DOHH2 (cell line): ENCODE results near the gene KHDRBS2.

Experiments used
- H3F3A ChIP-seq: fragments of 200-600 bp; sonication (generic), shearing (Covaris generic); 2 replicates; pipeline ENCODE4 v1.6.0; 2016; ENCODE audit warnings: antibody characterized with exemption, mild to moderate bottlenecking; ENCODE audit not compliant: control insufficient read depth, insufficient read depth
- H3K27ac ChIP-seq: fragments of 200-600 bp; sonication (generic); 2 replicates; pipeline ENCODE4 v1.5.1; 2014; ENCODE audit warnings: low read depth, mild to moderate bottlenecking, low read length, moderate library complexity
- H3K27me3 ChIP-seq: fragments of 200-600 bp; sonication (generic); 2 replicates; pipeline ENCODE4 v1.6.1; 2014; ENCODE audit warnings: mild to moderate bottlenecking, low read length, mixed read lengths; ENCODE audit not compliant: control insufficient read depth
- H3K36me3 ChIP-seq: fragments of 200-600 bp; sonication (generic); 2 replicates; pipeline ENCODE4 v1.6.1; 2014; ENCODE audit warnings: mild to moderate bottlenecking, low read length, moderate library complexity, mixed read lengths; ENCODE audit not compliant: control insufficient read depth
- H3K4me1 ChIP-seq: fragments of 200-600 bp; sonication (generic); 2 replicates; pipeline ENCODE4 v1.6.1; 2014; ENCODE audit warnings: mild to moderate bottlenecking, low read length, mixed read lengths; ENCODE audit not compliant: control insufficient read depth
- H3K4me2 ChIP-seq: fragments of 200-600 bp; sonication (generic); 2 replicates; pipeline ENCODE4 v1.6.0; 2014; ENCODE audit warnings: mild to moderate bottlenecking, low read length, moderate library complexity
- H3K4me3 ChIP-seq: fragments of 200-600 bp; sonication (generic); 2 replicates; pipeline ENCODE4 v1.5.1; 2014; ENCODE audit warnings: mild to moderate bottlenecking, low read length, mixed read lengths
- H3K79me2 ChIP-seq: fragments of 200-600 bp; sonication (generic); 2 replicates; pipeline ENCODE4 v1.6.1; 2014; ENCODE audit warnings: mild to moderate bottlenecking, low read length, mixed read lengths; ENCODE audit not compliant: control insufficient read depth
- H3K9me2 ChIP-seq: fragments of 200-600 bp; sonication (generic); replicated peaks from 2 replicates; pipeline ENCODE4 v1.6.1; 2014; ENCODE audit warnings: mild to moderate bottlenecking, low read length, mixed read lengths; ENCODE audit not compliant: control insufficient read depth
- H3K9me3 ChIP-seq: fragments of 200-600 bp; sonication (generic); 2 replicates; pipeline ENCODE4 v1.6.1; 2014; ENCODE audit warnings: antibody characterized with exemption, low read length, mixed read lengths; ENCODE audit not compliant: control insufficient read depth, insufficient read depth
- H4K20me1 ChIP-seq: fragments of 200-600 bp; sonication (generic); 2 replicates; pipeline ENCODE4 v1.6.0; 2014; ENCODE audit warnings: low read depth, mild to moderate bottlenecking, antibody characterized with exemption, low read length, moderate library complexity; ENCODE audit not compliant: control insufficient read depth, insufficient read depth
- CTCF ChIP-seq: fragments of 200-600 bp; sonication (generic); IDR thresholded peaks from one replicate; pipeline ENCODE4 v1.5.1; 2014; ENCODE audit warnings: antibody characterized with exemption, mild to moderate bottlenecking, low read depth, low read length; ENCODE audit not compliant: poor library complexity, severe bottlenecking
- EZH2phosphoT487 ChIP-seq: fragments of 200-600 bp; sonication (generic); IDR thresholded peaks from 2 replicates; pipeline ENCODE4 v1.6.1; 2017; ENCODE audit warnings: borderline replicate concordance, mild to moderate bottlenecking, antibody characterized with exemption, low read length, moderate library complexity, mixed read lengths

Gene KHDRBS2

GRCh38 chr6:61949971-61950370 lies 336.1 kb downstream of the KHDRBS2 start:
- no peak for TF ChIP-seq CTCF
- TF ChIP-seq EZH2phosphoT487: no peak
- no peak overlapping the region for H3K4me3 ChIP-seq

GRCh38 chr6:61949161-61949560 lies 336.9 kb downstream of the KHDRBS2 start:
- H3K27me3 ChIP-seq: no peaks in the 10 kb centered on the region
- H3K79me2 ChIP-seq: no peaks in the 10 kb centered on the region
- no peaks in the 10 kb centered on the region for H3K9me2 ChIP-seq
- TF ChIP-seq CTCF (no peak), EZH2phosphoT487 (no peak)
- no peak overlapping the region for H3K4me3 ChIP-seq
- no peak overlapping the region for H3K27ac ChIP-seq
- no peaks in the 10 kb centered on the region for H3K36me3 ChIP-seq
- no peaks in the 10 kb centered on the region for H3F3A ChIP-seq
- H3K9me3 ChIP-seq: no peaks in the 10 kb centered on the region
- H4K20me1 ChIP-seq: no peaks in the 10 kb centered on the region
- no peak overlapping the region for H3K4me2 ChIP-seq
- no peaks in the 10 kb centered on the region for H3K4me1 ChIP-seq

More at GRCh38 chr6:61949971-61950370, 336.1 kb downstream of the KHDRBS2 start:
- Histone ChIP-seq H3K4me2 (no peak overlapping the region), H4K20me1 (no peaks in the 10 kb centered on the region), H3F3A (no peaks in the 10 kb centered on the region), H3K9me2 (no peaks in the 10 kb centered on the region), H3K36me3 (no peaks in the 10 kb centered on the region), H3K9me3 (no peaks in the 10 kb centered on the region), H3K4me1 (no peaks in the 10 kb centered on the region), H3K27me3 (no peaks in the 10 kb centered on the region), H3K27ac (no peak overlapping the region), H3K79me2 (no peaks in the 10 kb centered on the region)

GRCh38 chr6:61947311-61947947 lies 338.6 kb downstream of the KHDRBS2 start:
- no peaks in the 10 kb centered on the region for H3K27me3 ChIP-seq
- no peaks in the 10 kb centered on the region for H3F3A ChIP-seq
- H3K4me3 ChIP-seq: no peak overlapping the region
- no peaks in the 10 kb centered on the region for H3K79me2 ChIP-seq
- no peak overlapping the region for H3K4me2 ChIP-seq
- no peak for TF ChIP-seq CTCF
- TF ChIP-seq EZH2phosphoT487: no peak
- no peaks in the 10 kb centered on the region for H3K9me2 ChIP-seq
- H3K9me3 ChIP-seq: no peaks in the 10 kb centered on the region
- H4K20me1 ChIP-seq: no peaks in the 10 kb centered on the region
- no peaks in the 10 kb centered on the region for H3K36me3 ChIP-seq
- H3K27ac ChIP-seq: no peak overlapping the region
- no peaks in the 10 kb centered on the region for H3K4me1 ChIP-seq
